HepG2 (cell line): ENCODE data around the gene PLEKHH1. TPM values are rescaled to one million over a fixed set of nuclear protein-coding genes. Genes with fewer than 3 reads are reported as not detected.

Experiments used
- ATAC-seq: fragments of 200-7000 bp; cut with Tn5 transposase; 3 replicates; pipeline ENCODE4 v1.9.1; 2020; ENCODE audit warnings: mild to moderate bottlenecking, moderate library complexity
- BruUV-seq: library from RNA; stranded (reverse); fragments of 400-500 nt; replicated peaks from 2 replicates; lab custom pipeline; 2021; lab: Mats Ljungman, UMichigan
- CTCF ChIA-PET: fragments of 300-600 bp; formaldehyde crosslinking; extraction: SDS; loops from one replicate; lab custom pipeline; 2021; ENCODE audit warnings: low total read pairs, inconsistent platforms, low intra/inter-chr PET ratio; lab: Yijun Ruan, JAX
- POLR2A ChIA-PET: fragments of 350-600 bp; sonication (Branson Sonifier 250); formaldehyde crosslinking; loops from one replicate; lab custom pipeline; 2020; ENCODE audit warnings: antibody characterized with exemption, inconsistent platforms; lab: Yijun Ruan, JAX
- DNase-seq: peaks from one replicate; pipeline ENCODE4 v3.0.0-alpha.2; 2015; ENCODE audit warnings: low spot score
- FAIRE-seq: peaks from 3 replicates; lab custom pipeline; 2011; peaks lifted over from hg19 to GRCh38; lab: Jason Lieb, UNC
- H2AFZ ChIP-seq: one replicate; pipeline ENCODE4 v1.6.1; 2011; ENCODE audit warnings: low read length, inconsistent platforms
- H3K27ac ChIP-seq: fragments of 300-600 bp; 3 replicates; pipeline ENCODE4 v1.8.0; 2011; ENCODE audit warnings: mixed run types, mild to moderate bottlenecking, mixed read lengths, low read length, inconsistent platforms; ENCODE audit not compliant: insufficient read depth; ENCODE audit errors: extremely low read length
- H3K27me3 ChIP-seq, 2 experiments: fragments of 200-600 bp in 1 of 2; 2 replicates in 1 of 2; 3 replicates in 1 of 2; pipeline versions ENCODE4 v1.6.0 to v1.8.0; 2011; ENCODE audit warnings: low read length in 2 of 2, mild to moderate bottlenecking in 2 of 2, moderate library complexity in 2 of 2, inconsistent platforms in 1 of 2; ENCODE audit not compliant: insufficient read depth in 2 of 2, control insufficient read depth in 1 of 2
- H3K36me3 ChIP-seq, 2 experiments: fragments of 200-600 bp in 1 of 2; replicated peaks in 1 of 2; 2 replicates in 1 of 2; 3 replicates in 1 of 2; pipeline versions ENCODE4 v1.5.1 to v1.8.0; 2011; ENCODE audit warnings: low read length in 2 of 2, inconsistent platforms in 1 of 2; ENCODE audit not compliant: insufficient read depth in 2 of 2, control insufficient read depth in 1 of 2
- H3K4me1 ChIP-seq: 2 replicates; pipeline ENCODE4 v1.5.1; 2012; ENCODE audit warnings: low read length, inconsistent platforms; ENCODE audit not compliant: insufficient read depth
- H3K4me2 ChIP-seq: 2 replicates; pipeline ENCODE4 v1.6.0; 2011; ENCODE audit warnings: low read depth, low read length, inconsistent platforms
- H3K4me3 ChIP-seq, 3 experiments: fragments of 200-600 bp in 1 of 3; sonication (generic), shearing (Covaris generic) in 1 of 3; replicated peaks in 1 of 3; 2 replicates each; pipeline ENCODE4 v1.5.1; 2011 to 2016; ENCODE audit warnings: low read length in 3 of 3, inconsistent platforms in 2 of 3, low read depth in 2 of 3, mild to moderate bottlenecking in 2 of 3, control low read depth in 1 of 3, mixed read lengths in 1 of 3; ENCODE audit not compliant: insufficient read depth in 1 of 3
- H3K79me2 ChIP-seq: one replicate; pipeline ENCODE4 v1.6.1; 2011; ENCODE audit warnings: low read length, inconsistent platforms; ENCODE audit not compliant: insufficient read depth
- H3K9ac ChIP-seq: 2 replicates; pipeline ENCODE4 v1.6.0; 2011; ENCODE audit warnings: mild to moderate bottlenecking, low read depth, low read length, inconsistent platforms; ENCODE audit not compliant: insufficient read depth
- H3K9me3 ChIP-seq: 2 replicates; pipeline ENCODE4 v1.5.1; 2012; ENCODE audit warnings: mild to moderate bottlenecking, low read length
- H4K20me1 ChIP-seq: 2 replicates; pipeline ENCODE4 v1.6.0; 2011; ENCODE audit warnings: inconsistent platforms, mild to moderate bottlenecking, low read length, moderate library complexity; ENCODE audit not compliant: insufficient read depth
- GABPA ChIP-seq, 2 experiments: IDR thresholded peaks; 2 replicates each; pipeline ENCODE4 v1.6.1; 2011 to 2016; ENCODE audit warnings: low read depth in 2 of 2, low read length in 1 of 2, missing biosample characterization in 1 of 2, missing genetic modification characterization in 1 of 2
- MBD4 ChIP-seq: IDR thresholded peaks from 2 replicates; pipeline ENCODE4 v1.6.1; 2012; ENCODE audit warnings: low read length, inconsistent platforms, borderline replicate concordance
- PAF1 ChIP-seq: IDR thresholded peaks from 2 replicates; pipeline ENCODE4 v1.6.1; 2016; ENCODE audit warnings: missing genetic modification reagents, missing compliant biosample characterization
- SCMH1 ChIP-seq: sonication (generic); formaldehyde crosslinking; IDR thresholded peaks from 2 replicates; pipeline ENCODE4 v1.9.0; 2021; ENCODE audit warnings: missing genetic modification reagents, mild to moderate bottlenecking, borderline replicate concordance
- SP1 ChIP-seq, 2 experiments: fragments of 450-650 bp in 1 of 2; sonication (generic) in 1 of 2; formaldehyde crosslinking in 1 of 2; IDR thresholded peaks; 2 replicates each; pipeline versions ENCODE4 v1.4.0 to v1.6.1; 2016 to 2020; ENCODE audit warnings: missing genetic modification reagents in 1 of 2
- TBP ChIP-seq: sonication (generic); formaldehyde crosslinking; IDR thresholded peaks from 2 replicates; pipeline ENCODE4 v1.5.0; 2020; ENCODE audit warnings: missing genetic modification reagents
- ZKSCAN5 ChIP-seq: sonication (generic); formaldehyde crosslinking; IDR thresholded peaks from 2 replicates; pipeline ENCODE4 v1.5.1; 2020; ENCODE audit warnings: mild to moderate bottlenecking, missing genetic modification reagents
- ZNF256 ChIP-seq: sonication (generic); formaldehyde crosslinking; conservative IDR thresholded peaks from 2 replicates; pipeline ENCODE4 v1.4.0; 2020; ENCODE audit warnings: missing genetic modification reagents
- ZNF263 ChIP-seq: sonication (generic); formaldehyde crosslinking; IDR thresholded peaks from 2 replicates; pipeline ENCODE4 v1.4.0; 2020; ENCODE audit warnings: missing genetic modification reagents
- ZNF30 ChIP-seq: sonication (generic); formaldehyde crosslinking; IDR thresholded peaks from 2 replicates; pipeline ENCODE4 v1.5.0; 2020; ENCODE audit warnings: mild to moderate bottlenecking, missing genetic modification reagents
- ZNF337 ChIP-seq: sonication (generic); formaldehyde crosslinking; IDR thresholded peaks from 2 replicates; pipeline ENCODE4 v1.5.1; 2020; ENCODE audit warnings: missing genetic modification reagents, low read depth, mild to moderate bottlenecking, borderline replicate concordance
- ZNF33A ChIP-seq: sonication (generic); formaldehyde crosslinking; IDR thresholded peaks from 2 replicates; pipeline ENCODE4 v1.5.1; 2020; ENCODE audit warnings: missing genetic modification reagents, mild to moderate bottlenecking, moderate library complexity, borderline replicate concordance
- ZNF781 ChIP-seq: sonication (generic); formaldehyde crosslinking; IDR thresholded peaks from 2 replicates; pipeline ENCODE4 v1.5.1; 2020; ENCODE audit warnings: borderline replicate concordance, mild to moderate bottlenecking, missing genetic modification reagents; ENCODE audit errors: not compliant biosample characterization
- WGBS: methylation state at CpG from one replicate; pipeline ENCODE4 v1.1.6; 2017; ENCODE audit warnings: low lambda C conversion rate; 5-methylcytosine and 5-hydroxymethylcytosine counted together
- in situ Hi-C: cut with HindIII; loops from 2 replicates; pipeline ENCODE4 v1.10.0; 2017; ENCODE audit warnings: low pct_unique_long_range_greater_than_20kb; ENCODE audit not compliant: extremely low pct_ligation_motif_present
- intact Hi-C: fragments of 100-400 bp; cut with micrococcal nuclease; formaldehyde crosslinking; loops from one replicate; pipeline ENCODE4 v1.10.0; 2022; ENCODE audit not compliant: unreplicated experiment
- polyA plus RNA-seq, 8 experiments: library from polyadenylated mRNA; depleted of rRNA in 3 of 8; stranded (reverse) in 7 of 8; unstranded in 1 of 8; fragments of >200 nt; fragmentation: Illumina TruSeq in 4 of 8; extraction: Trizol in 4 of 8; gene quantifications; 2 replicates each; pipeline versions ENCODE4 v1.2.1 to v1.2.3, GENCODE V29; 2011 to 2016; ENCODE audit warnings: low read depth in 4 of 8, missing spikeins in 1 of 8, mixed read lengths in 1 of 8; ENCODE audit not compliant: insufficient read depth in 1 of 8
- total RNA-seq, 5 experiments: library from RNA; depleted of rRNA; stranded (reverse); fragments of >200 nt; fragmentation: Illumina TruSeq; extraction: Trizol; gene quantifications; 2 replicates each; pipeline ENCODE4 v1.2.3, GENCODE V29; 2016; ENCODE audit warnings: low read depth in 1 of 5
- TF ChIP-seq, protein P1 (sequence below): sonication (generic); formaldehyde crosslinking; conservative IDR thresholded peaks from 2 replicates; pipeline ENCODE4 v1.4.0; 2020; ENCODE audit warnings: missing genetic modification reagents
- TF ChIP-seq, protein P2 (sequence below): sonication (generic); formaldehyde crosslinking; IDR thresholded peaks from 2 replicates; pipeline ENCODE4 v1.4.0; 2020; ENCODE audit warnings: missing genetic modification reagents, borderline replicate concordance

PLEKHH1 gene
- total and polyA plus RNA-seq, 2 of the 13 experiments (the other 11 are each of a cell fraction or from before 2014, with no cell fraction given) = 8.6 to 15.8 TPM

DNA sequence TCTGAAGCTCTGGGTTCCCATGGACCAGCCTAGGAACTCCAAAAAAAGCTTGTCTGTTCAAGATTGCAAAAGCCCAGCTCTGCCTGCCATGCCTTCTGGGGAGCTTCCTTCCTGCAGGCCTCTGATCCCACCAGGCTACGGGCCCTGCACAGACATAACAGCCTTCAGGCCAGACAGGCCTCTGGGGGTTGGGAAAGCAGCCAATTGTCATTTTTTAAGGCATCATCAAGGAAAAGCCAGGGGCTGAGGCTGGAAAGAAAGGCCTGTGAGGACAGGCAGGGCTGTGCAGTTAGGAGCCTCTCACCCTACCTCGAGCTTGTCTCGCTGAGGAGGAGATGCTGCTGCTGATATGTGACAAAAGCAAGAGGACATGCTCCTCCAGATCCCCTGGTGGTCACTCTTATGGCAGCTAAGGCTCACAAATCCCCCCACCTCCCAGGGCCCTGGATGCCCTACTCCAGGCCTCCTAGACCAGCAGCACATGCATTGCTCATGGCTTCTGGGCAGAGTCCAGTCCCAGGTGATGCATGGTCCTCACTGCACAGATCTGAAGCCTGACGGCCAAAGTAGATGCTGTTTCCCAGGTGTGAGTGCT lies 47.5 kb upstream of the PLEKHH1 start:
- no peak for DNase-seq
- FAIRE-seq = no peak
- WGBS = 17% methylated on average over 4 of the region's 4 CpGs
- Histone ChIP-seq H3K9ac (no peak overlapping the region), H4K20me1 (no peaks in the 10 kb centered on the region), H3K4me2 (no peak overlapping the region), H3K4me3 (no peak overlapping the region), H3K36me3 (no peaks in the 10 kb centered on the region), H3K27ac (no peak overlapping the region), H2AFZ (no peak overlapping the region), H3K4me1 (peaks cover 18% of the 10 kb centered on the region), H3K9me3 (no peaks in the 10 kb centered on the region), H3K79me2 (no peaks in the 10 kb centered on the region), H3K27me3 (peaks cover 0 to 10% of the 10 kb centered on the region in 2 experiments; a peak in 3 of 5 replicates)
- peak; percentile 43 for ATAC-seq
- ChIA-PET CTCF (no interaction called here), POLR2A (no interaction called here)
- BruUV-seq = no TSS peak
- intact Hi-C loops (no loop called here), in situ Hi-C loops (no loop called here)
- TF ChIP-seq, protein P1, sequence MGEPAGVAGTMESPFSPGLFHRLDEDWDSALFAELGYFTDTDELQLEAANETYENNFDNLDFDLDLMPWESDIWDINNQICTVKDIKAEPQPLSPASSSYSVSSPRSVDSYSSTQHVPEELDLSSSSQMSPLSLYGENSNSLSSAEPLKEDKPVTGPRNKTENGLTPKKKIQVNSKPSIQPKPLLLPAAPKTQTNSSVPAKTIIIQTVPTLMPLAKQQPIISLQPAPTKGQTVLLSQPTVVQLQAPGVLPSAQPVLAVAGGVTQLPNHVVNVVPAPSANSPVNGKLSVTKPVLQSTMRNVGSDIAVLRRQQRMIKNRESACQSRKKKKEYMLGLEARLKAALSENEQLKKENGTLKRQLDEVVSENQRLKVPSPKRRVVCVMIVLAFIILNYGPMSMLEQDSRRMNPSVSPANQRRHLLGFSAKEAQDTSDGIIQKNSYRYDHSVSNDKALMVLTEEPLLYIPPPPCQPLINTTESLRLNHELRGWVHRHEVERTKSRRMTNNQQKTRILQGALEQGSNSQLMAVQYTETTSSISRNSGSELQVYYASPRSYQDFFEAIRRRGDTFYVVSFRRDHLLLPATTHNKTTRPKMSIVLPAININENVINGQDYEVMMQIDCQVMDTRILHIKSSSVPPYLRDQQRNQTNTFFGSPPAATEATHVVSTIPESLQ = no peak
- TF ChIP-seq SP1 (IDR thresholded peaks at IDR 0.05) (no peak), SP1 (CRISPR knock-in tag; IDR thresholded peaks at IDR 0.05) (no peak), ZNF256 (CRISPR knock-in tag) (no peak), ZNF337 (CRISPR knock-in tag) (no peak), PAF1 (no peak), ZNF781 (CRISPR knock-in tag) (no peak), ZNF33A (no peak), SCMH1 (CRISPR knock-in tag) (no peak), ZNF30 (CRISPR knock-in tag) (no peak), MBD4 (no peak), TBP (CRISPR knock-in tag) (no peak), ZNF263 (CRISPR knock-in tag) (no peak), GABPA (IDR thresholded peaks at IDR 0.05; ENCODE audit: low read depth, low read length) (no peak), GABPA (CRISPR knock-in tag; IDR thresholded peaks at IDR 0.05; ENCODE audit: low read depth) (no peak), ZKSCAN5 (CRISPR knock-in tag) (no peak)
- TF ChIP-seq, protein P2, sequence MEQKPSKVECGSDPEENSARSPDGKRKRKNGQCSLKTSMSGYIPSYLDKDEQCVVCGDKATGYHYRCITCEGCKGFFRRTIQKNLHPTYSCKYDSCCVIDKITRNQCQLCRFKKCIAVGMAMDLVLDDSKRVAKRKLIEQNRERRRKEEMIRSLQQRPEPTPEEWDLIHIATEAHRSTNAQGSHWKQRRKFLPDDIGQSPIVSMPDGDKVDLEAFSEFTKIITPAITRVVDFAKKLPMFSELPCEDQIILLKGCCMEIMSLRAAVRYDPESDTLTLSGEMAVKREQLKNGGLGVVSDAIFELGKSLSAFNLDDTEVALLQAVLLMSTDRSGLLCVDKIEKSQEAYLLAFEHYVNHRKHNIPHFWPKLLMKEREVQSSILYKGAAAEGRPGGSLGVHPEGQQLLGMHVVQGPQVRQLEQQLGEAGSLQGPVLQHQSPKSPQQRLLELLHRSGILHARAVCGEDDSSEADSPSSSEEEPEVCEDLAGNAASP (CRISPR knock-in tag) = no peak
